Natural killer cell (primary cell): ENCODE data around the gene KATNIP. TPM values are rescaled to one million over a fixed set of nuclear protein-coding genes. Genes with fewer than 3 reads are reported as not detected.

Source experiments
- total RNA-seq, 4 donors: library from RNA; stranded (reverse); fragments of 120-200 nt in 1 of 4; gene quantifications; one replicate each; pipeline versions ENCODE4 v1.2.3 to v1.2.4, GENCODE V29; 2013 to 2022

The KATNIP gene
- total RNA-seq, 3 donors from 2014 or later (not counting 1 experiment from before 2014, with no cell fraction given) = 32.6 to 38.4 (median 32.7) TPM

Other genes starting within 250 kb of the KATNIP start
- 10 to 100 TPM; 70.2 to 87.2 (median 86.0) TPM for gene IL4R, start 236.2 kb upstream of the KATNIP start, total RNA-seq
- 10 to 100 TPM; 24.3 to 45.7 (median 26.5) TPM for gene IL21R, start 148.0 kb upstream of the KATNIP start, total RNA-seq
- 100 to 1,000 TPM; 111 to 160 (median 125) TPM for gene GTF3C1, start 231 bp upstream of the KATNIP start, total RNA-seq